Measurements from ENCODE around the gene JUNB. TPM values are rescaled to one million over a fixed set of nuclear protein-coding genes. Genes with fewer than 3 reads are reported as not detected.
"Not testable (repeated sequence)": the region's sequence is repeated elsewhere in the genome, so short reads cannot be mapped to it uniquely, and the experiment has no call there.

The JUNB gene
- total RNA-seq, 1 donor, result 5,180 TPM

DNA sequence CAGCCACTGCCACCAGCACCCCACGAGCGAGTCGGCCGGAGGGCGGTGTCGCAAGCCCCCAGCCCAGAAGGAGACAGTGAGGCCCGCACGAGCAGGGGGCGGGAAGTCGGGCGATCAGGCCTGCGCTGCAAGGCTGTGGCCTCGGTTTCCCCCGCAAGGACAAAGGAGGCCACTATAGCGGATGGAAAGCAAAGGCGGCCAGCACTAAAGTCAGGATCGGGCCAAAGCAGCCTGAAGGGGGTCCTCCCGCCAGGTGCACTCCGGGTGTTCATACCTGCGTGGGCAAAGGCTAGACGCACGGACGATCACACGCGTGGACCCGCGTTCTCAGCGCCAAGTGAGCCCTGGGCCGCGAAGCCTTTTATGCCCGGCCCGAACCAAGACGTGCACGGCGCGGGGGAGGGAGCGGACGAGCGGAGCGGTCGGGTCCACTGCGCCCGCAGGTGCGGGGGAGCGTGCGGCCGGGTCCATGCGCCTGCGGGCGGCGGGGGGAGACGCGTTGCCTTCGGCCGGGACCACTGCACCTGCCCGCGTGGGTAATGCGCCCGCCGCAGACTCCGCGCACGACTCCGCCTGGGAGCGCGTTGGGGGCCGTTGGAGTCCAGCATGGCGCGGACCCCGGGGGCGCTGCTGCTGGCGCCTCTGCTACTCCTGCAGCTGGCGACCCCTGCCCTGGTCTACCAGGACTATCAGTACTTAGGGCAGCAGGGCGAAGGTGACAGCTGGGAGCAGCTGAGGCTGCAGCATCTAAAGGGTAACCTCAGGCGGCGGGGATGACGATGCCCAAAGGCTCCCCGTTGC is 10.4 kb downstream of the JUNB start, which contains the start of the genes PRDX2 and THSD8:
Gene PRDX2 (minus strand): TSS at position 335 of the 801 bp plus-strand sequence. CDS start 539 bp downstream, outside the sequence.
Gene THSD8 (plus strand): TSS at position 604 of the 801 bp plus-strand sequence. CDS start 3 bp downstream, at position 607.
- Histone ChIP-seq H3K27me3 (ENCODE audit: insufficient read depth, low read length) (peaks cover 13% of the 10 kb centered on the region), H3K9me3 (ENCODE audit: low read depth, low read length) (no peaks in the 10 kb centered on the region), H3K4me1 (ENCODE audit: insufficient read depth, low read length) (peaks cover 27% of the 10 kb centered on the region), H3K4me3 (ENCODE audit: low read length) (peak within 1 kb of the TSS; percentile 57)

DNA sequence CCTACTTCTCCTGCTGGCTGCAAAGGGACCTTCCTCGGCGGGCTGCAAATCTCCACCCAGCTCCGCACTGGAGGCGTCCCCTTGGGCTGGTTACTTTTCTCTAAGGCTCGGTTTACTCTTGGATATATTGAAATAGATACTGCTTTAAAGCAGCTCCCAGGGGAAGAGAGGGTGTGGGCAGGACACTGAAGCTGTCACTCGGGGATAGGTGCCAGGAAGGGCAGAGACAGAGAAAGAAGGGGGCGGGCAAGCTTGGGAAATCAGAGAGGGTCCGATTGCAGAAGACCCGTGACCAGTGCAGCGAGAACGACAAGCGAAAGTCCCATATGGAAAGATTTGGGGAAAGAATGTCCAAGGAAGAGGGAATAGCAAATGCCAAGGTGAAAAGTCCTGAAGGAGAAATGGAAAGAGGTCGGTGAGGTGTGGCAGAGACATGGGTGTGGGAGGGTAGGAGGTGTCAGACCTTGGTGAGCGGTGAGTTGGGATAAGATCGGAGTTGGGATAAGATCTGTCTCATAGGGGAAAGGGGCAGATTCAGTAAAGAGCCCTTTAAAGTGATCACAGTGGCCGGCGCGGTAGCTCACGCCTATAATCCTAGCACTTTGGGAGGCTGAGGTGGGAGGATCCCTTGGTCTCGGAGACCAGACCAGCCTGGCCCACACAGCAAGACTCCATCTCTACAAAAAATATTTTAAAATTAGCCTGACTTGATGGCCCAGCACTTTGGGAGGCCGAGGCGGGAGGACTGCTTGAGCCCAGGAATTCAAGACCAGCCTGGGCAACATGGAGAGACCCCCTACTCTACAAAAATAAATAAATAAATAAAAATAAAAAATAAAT is 11.2 kb downstream of the JUNB start:
- Histone ChIP-seq H3K4me1 (ENCODE audit: insufficient read depth, low read length) (peaks cover 35% of the 10 kb centered on the region), H3K4me3 (ENCODE audit: low read length) (peak overlapping the region; percentile 57), H3K9me3 (ENCODE audit: low read depth, low read length) (no peaks in the 10 kb centered on the region), H3K27me3 (ENCODE audit: insufficient read depth, low read length) (peaks cover 13% of the 10 kb centered on the region)

DNA sequence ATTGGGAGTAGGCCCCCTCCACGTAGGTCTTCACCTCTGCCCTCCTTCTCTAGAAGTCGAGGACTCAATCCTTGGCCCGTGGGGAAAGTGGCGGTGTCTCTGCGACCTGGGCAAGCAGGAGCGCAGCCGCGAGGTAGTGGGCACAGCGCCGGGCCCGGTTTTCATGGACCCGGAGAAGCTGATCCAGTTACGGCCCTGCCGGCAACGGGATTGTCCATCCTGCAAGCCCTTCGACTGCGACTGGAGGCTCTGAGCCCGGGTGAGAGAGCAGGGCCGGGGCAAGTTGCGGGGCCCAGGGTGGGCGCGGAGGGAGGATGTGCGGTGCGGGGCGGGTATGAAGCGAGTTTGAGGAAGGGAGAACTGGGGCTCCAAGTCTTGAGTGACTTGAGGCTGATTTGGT is 12.8 kb downstream of the JUNB start:
- Histone ChIP-seq H3K4me3 (ENCODE audit: low read length) (no peak overlapping the region), H3K27me3 (ENCODE audit: insufficient read depth, low read length) (peaks cover 13% of the 10 kb centered on the region), H3K4me1 (ENCODE audit: insufficient read depth, low read length) (peaks cover 35% of the 10 kb centered on the region), H3K9me3 (ENCODE audit: low read depth, low read length) (no peaks in the 10 kb centered on the region)

DNA sequence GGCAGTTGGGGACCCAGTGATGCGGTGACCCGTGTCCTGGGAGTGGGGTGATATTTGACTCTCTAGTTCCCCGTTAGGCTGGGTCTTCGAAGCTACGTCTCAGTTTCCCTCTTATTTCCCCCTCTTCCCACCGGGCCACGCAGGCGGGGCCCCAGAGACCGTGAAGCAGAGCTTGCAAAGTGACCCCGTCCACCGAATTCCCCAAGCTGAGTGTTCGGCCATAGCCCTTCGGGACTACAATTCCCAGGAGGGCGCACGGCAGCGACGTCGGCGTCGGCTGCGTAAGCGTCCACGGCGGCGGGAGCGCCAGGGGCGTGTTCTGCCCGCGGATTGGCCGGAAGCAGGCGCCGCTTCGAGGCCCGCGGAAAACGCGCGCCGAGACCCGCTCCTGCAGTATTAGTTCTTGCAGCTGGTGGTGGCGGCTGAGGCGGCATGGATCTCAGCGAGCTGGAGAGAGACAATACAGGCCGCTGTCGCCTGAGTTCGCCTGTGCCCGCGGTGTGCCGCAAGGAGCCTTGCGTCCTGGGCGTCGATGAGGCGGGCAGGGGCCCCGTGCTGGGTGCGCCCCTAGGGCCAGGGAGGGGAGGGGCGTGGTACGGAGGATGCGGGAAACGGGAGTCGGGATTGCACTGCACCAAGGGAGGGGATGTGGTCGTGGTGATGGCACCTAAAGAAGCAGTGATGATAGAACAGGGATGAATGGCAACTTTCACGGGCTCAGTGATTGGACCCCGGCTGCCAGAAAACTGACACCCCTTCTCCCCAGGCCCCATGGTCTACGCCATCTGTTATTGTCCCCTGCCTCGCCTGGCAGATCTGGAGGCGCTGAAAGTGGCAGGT is 15.2 kb downstream of the JUNB start, which contains the start of gene RNASEH2A:
Gene RNASEH2A (plus strand): TSS at position 343 of the 840 bp plus-strand sequence. CDS start 90 bp downstream, at position 433.
- Histone ChIP-seq H3K4me1 (ENCODE audit: insufficient read depth, low read length) (peaks cover 21% of the 10 kb centered on the region), H3K27me3 (ENCODE audit: insufficient read depth, low read length) (peaks cover 6% of the 10 kb centered on the region), H3K4me3 (ENCODE audit: low read length) (peak within 1 kb of the TSS; percentile 47), H3K9me3 (ENCODE audit: low read depth, low read length) (no peaks in the 10 kb centered on the region)

DNA sequence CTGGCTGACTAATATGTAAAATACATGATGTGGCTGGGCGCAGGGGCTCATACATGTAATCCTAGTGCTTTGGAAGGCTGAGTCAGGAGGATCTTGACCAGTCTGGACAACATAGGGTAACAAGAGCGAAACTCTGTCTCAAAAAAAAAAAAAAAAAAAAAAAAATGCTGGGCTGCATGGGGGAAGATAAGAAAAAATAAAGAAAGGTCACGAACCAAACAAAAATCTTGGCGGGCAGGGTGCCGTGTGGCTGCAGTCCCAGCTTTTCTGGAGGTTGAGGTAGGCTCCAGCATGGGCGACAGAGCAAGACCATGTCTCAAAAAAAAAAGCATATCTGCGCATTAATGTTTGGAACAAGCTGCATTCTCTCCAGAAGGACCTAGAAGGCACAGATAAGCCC is 23.8 kb downstream of the JUNB start:
- no peak overlapping the region for H3K4me3 ChIP-seq (ENCODE audit: low read length)
- H3K27me3 ChIP-seq (ENCODE audit: insufficient read depth, low read length), result no peaks in the 10 kb centered on the region
- no peaks in the 10 kb centered on the region for H3K9me3 ChIP-seq (ENCODE audit: low read depth, low read length)
- no peaks in the 10 kb centered on the region for H3K4me1 ChIP-seq (ENCODE audit: insufficient read depth, low read length)

DNA sequence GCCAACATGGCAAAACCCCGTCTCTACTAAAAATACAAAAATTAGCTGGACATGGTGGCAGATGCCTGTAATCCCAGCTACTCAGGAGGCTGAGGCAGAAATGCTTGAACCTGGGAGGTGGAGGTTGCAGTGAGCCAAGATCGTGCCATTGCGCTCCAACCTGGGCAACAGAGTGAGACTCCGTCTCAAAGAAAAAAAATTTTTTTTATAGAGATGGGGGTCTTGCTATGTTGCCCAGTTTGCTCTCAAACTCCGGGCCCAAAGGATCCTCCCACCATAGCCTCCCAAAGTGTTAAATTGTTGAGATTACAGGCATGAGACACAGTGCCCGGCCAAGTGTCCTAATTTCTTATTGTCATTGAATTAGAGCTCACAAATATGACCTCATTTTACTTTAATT is 25.9 kb downstream of the JUNB start:
- not testable (repeated sequence) for H3K27me3 ChIP-seq (ENCODE audit: insufficient read depth, low read length); H3K4me1 ChIP-seq (ENCODE audit: insufficient read depth, low read length); H3K9me3 ChIP-seq (ENCODE audit: low read depth, low read length)

DNA sequence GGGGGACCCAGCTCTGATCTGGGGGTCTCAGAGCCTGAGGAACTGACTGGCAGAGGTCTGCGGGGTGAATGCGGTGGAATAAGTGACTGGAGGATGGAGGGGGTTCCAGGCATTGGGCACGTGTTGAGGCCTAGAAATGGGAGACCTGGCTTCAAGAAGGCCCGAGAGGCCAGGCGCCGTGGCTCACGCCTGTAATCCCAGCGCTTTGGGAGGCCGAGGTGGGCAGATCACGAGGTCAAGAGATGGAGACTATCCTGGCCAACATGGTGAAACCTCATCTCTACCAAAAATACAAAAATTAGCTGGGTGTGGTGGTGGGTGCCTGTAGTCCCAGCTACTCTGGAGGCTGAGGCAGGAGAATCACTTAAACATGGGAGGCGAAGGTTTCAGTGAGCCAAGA is 26.5 kb downstream of the JUNB start:
- not testable (repeated sequence) for H3K9me3 ChIP-seq (ENCODE audit: low read depth, low read length); H3K27me3 ChIP-seq (ENCODE audit: insufficient read depth, low read length); H3K4me3 ChIP-seq (ENCODE audit: low read length); H3K4me1 ChIP-seq (ENCODE audit: insufficient read depth, low read length)

More for the DNA sequence above, 25.9 kb downstream of the JUNB start:
- H3K4me3 ChIP-seq (ENCODE audit: low read length), result not testable (repeated sequence)

DNA sequence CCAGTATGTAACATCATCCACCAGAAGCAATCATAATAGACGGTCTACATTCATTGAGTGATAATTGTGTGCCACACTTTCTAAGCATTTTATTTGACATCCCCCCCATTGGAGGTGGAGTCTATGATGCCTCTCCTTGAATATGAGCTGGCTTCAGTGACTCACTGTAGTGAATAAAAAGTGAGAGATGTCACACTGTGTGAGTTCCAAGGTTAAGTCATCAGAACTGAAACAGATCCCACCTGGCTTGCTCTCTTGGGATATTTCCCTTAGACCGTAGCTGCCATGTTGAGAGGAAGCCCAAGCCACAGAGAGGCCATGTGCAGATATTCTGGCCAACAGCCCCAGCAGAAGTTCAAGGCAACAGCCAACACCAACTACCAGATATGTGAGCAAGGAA is 30.5 kb downstream of the JUNB start:
- peaks cover 9% of the 10 kb centered on the region for H3K27me3 ChIP-seq (ENCODE audit: insufficient read depth, low read length)
- no peaks in the 10 kb centered on the region for H3K4me1 ChIP-seq (ENCODE audit: insufficient read depth, low read length)
- no peak overlapping the region for H3K4me3 ChIP-seq (ENCODE audit: low read length)
- no peaks in the 10 kb centered on the region for H3K9me3 ChIP-seq (ENCODE audit: low read depth, low read length)

DNA sequence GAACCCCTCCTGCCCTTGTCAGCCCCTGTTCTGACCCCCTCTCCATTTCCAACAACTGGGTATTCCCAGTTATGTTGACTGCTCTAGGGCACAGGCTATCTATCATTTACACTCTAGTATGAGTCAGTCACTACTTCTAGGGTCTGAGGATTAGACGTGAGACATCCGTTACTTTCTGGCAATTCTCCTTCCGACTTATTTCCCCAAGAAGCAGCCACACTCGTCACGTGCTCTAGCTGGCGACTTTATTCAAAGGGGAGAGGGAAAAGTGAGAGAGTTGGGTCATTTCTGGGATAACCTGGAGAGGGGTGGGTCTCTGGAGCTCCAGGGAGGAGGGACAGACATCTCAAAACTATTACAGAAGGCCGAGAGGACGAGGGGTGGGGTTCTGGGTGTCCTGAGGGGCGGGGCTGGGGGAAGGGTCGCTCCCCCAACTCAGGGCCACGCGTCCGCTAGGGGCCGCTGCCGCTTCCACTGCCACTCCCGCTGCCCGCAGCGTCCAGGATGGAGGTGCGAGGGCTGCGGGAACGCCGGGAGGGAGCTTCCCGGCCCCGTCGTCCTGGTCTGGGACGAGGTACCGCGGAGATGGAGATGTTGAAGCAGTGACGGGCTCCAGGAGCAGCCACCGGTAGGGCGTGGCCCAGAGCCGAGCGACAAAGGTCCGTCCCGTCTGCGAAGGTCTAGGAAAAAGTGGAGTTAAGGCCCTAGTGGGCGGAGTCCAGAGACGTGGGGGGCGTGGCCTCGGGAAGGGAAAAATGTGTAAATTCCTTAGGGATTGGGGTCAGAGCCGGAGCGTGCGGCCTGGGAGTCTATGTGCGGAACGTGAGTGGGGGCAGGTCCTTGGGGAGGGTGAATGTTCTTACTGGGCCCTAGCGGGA is 34.2 kb downstream of the JUNB start:
- peaks cover 34% of the 10 kb centered on the region for H3K27me3 ChIP-seq (ENCODE audit: insufficient read depth, low read length)
- no peaks in the 10 kb centered on the region for H3K9me3 ChIP-seq (ENCODE audit: low read depth, low read length)
- no peak overlapping the region for H3K4me3 ChIP-seq (ENCODE audit: low read length)
- no peaks in the 10 kb centered on the region for H3K4me1 ChIP-seq (ENCODE audit: insufficient read depth, low read length)

DNA sequence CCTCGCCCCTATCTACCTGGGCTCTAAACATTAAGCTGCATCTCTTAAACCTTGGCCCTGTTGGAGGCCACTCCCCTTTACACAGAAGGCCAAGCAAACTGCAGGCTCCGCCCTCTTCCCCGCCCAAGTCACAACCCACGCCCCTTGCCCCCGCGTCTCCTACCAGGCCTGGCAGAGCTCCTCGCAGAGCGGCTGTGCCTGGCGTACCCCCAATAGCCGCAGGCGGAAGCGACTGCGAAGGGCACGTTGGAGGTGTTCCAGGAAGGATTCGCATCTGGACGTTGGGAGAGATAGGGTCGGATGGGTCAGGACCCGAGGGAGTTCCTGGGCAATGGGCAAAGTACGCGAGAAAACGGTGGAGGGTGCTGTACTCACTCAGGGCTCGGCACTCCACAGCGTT is 37.2 kb downstream of the JUNB start:
- H3K4me3 ChIP-seq (ENCODE audit: low read length), result no peak overlapping the region
- H3K27me3 ChIP-seq (ENCODE audit: insufficient read depth, low read length), result peaks cover 63% of the 10 kb centered on the region
- H3K4me1 ChIP-seq (ENCODE audit: insufficient read depth, low read length), result peaks cover 12% of the 10 kb centered on the region
- H3K9me3 ChIP-seq (ENCODE audit: low read depth, low read length), result no peaks in the 10 kb centered on the region

DNA sequence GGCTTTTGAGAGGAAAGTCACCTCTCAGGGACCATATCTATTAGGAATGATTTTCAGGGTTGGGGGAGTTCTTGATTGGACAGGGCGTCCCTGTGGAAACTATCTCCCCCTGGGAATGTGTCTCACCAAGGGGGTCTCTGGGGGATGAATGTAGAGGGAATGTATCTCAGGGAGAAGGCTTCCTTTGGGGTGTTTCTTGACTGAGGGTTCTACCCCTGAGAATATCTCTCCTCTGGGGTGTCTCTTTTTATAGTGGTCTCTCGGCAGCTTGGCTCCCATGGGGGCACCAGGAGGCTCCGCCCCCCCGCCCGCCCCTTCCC is 42.1 kb downstream of the JUNB start:
- no peak overlapping the region for H3K4me3 ChIP-seq (ENCODE audit: low read length)
- H3K27me3 ChIP-seq (ENCODE audit: insufficient read depth, low read length), result peaks cover 94% of the 10 kb centered on the region
- peaks cover 21% of the 10 kb centered on the region for H3K4me1 ChIP-seq (ENCODE audit: insufficient read depth, low read length)
- no peaks in the 10 kb centered on the region for H3K9me3 ChIP-seq (ENCODE audit: low read depth, low read length)

DNA sequence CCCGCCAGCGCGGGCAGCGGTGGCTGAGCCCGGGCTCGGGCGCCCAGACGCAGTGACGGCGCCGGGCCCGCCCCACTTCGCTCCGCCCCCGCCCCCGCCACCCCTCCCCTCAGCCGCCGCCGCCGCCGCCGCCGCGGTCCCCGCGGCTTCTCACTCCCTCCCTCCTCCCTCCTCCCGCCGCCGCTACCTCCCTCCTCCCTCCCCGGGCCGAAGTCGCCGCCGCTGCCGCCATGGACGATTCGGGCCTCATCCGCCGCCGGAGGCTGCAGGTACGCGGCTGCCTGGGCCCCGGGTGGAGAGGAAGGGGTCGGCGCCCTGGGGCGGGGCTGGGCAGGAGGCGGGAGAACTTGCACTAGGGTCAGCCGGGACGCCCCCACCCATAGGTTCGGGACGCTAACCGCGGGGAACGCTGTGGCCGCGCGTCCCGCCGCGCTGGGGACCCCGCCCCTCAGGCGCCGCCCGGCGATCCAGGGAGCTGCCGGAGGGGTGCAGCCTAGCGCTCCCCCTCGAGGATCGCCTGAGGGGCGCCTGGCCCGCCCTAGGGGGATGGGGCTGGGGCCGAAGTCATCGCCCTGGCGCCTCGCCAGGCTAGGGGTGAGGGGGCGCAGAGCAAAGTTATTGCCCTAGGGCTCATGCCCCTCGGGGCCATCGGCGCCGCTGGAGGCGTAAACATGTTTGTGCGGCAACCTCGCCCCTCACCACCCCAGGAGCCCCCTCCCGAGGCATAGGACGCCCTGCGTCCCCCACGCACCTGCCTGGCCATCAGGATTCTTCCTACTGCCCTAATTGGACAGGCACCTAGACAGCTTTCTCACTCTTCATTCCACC is 42.7 kb downstream of the JUNB start:
- H3K4me1 ChIP-seq (ENCODE audit: insufficient read depth, low read length), result peaks cover 23% of the 10 kb centered on the region
- peaks cover 90% of the 10 kb centered on the region for H3K27me3 ChIP-seq (ENCODE audit: insufficient read depth, low read length)
- H3K9me3 ChIP-seq (ENCODE audit: low read depth, low read length), result no peaks in the 10 kb centered on the region
- H3K4me3 ChIP-seq (ENCODE audit: low read length), result no peak overlapping the region

DNA sequence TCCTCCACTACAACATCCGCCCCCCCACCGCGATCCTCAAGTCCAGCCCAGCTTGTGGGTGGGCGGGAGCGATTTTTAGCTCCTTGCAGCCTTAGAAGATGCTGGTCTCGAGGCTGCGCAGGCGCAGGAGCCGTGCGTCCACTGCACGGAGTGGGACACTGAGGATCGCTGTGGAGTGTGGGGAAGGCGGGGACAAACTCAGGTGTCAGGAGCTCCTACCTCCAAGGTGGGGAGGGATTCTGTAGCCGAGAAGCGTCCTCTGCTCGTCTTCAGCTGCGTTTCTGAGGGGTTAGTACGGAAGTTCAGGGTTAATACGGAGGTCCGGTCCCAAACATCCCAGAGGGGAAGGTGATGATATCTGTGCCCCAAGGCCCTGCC is 43.3 kb downstream of the JUNB start, which contains the start of gene RTBDN:
Gene RTBDN (minus strand): TSS at position 14 of the 378 bp plus-strand sequence. CDS start 4,600 bp downstream, outside the sequence.
- Histone ChIP-seq H3K27me3 (ENCODE audit: insufficient read depth, low read length) (peaks cover 90% of the 10 kb centered on the region), H3K4me1 (ENCODE audit: insufficient read depth, low read length) (peaks cover 27% of the 10 kb centered on the region), H3K4me3 (ENCODE audit: low read length) (no peak within 1 kb of the TSS), H3K9me3 (ENCODE audit: low read depth, low read length) (no peaks in the 10 kb centered on the region)

Data from mononuclear cell (primary cell).